GM12878 (cell line): Measurements from ENCODE around the gene ADGRG1. TPM values are rescaled to one million over a fixed set of nuclear protein-coding genes. Genes with fewer than 3 reads are reported as not detected.
A peak's percentile ranks its signal among the peaks of the same experiment; 100 is the strongest.

Experiments used
- ATAC-seq: fragments of 200-7000 bp; cut with Tn5 transposase; 3 replicates; pipeline ENCODE4 v1.9.1; 2020; ENCODE audit warnings: mild to moderate bottlenecking, moderate library complexity
- BruUV-seq: library from RNA; stranded (reverse); fragments of 400-500 nt; replicated peaks from 2 replicates; lab custom pipeline; 2021; lab: Mats Ljungman, UMichigan
- CTCF ChIA-PET: fragments of 300-600 bp; sonication (Branson Sonifier 250); formaldehyde crosslinking; extraction: SDS; loops from one replicate; lab custom pipeline; 2021; ENCODE audit warnings: inconsistent platforms; lab: Yijun Ruan, JAX
- POLR2A ChIA-PET: fragments of 350-600 bp; formaldehyde crosslinking; extraction: SDS; loops from one replicate; lab custom pipeline; 2021; ENCODE audit warnings: inconsistent platforms; lab: Charles Lee
- RAD21 ChIA-PET: fragments of 300-600 bp; sonication (Branson Sonifier 250); formaldehyde crosslinking; loops from one replicate; lab custom pipeline; 2023; ENCODE audit warnings: antibody characterized with exemption; ENCODE audit not compliant: unreplicated experiment; lab: Charles Lee
- SMC1A ChIA-PET: fragments of 300-600 bp; sonication (Branson Sonifier 250); formaldehyde crosslinking; loops from one replicate; lab custom pipeline; 2023; ENCODE audit not compliant: unreplicated experiment, uncharacterized antibody; lab: Charles Lee
- DNase-seq: peaks from one replicate; pipeline ENCODE4 v3.0.0-alpha.2; 2011; ENCODE audit warnings: low read depth, low spot score
- FAIRE-seq: peaks from 3 replicates; lab custom pipeline; 2011; peaks lifted over from hg19 to GRCh38; lab: Jason Lieb, UNC
- H2AFZ ChIP-seq: 2 replicates; pipeline ENCODE4 v1.6.0; 2011; ENCODE audit warnings: low read depth, low read length, control low read depth; ENCODE audit not compliant: control insufficient read depth
- H3K27ac ChIP-seq: 2 replicates; pipeline ENCODE4 v1.5.1; 2011; ENCODE audit warnings: control low read depth; ENCODE audit not compliant: control insufficient read depth, insufficient read depth
- H3K27me3 ChIP-seq, 2 experiments: replicated peaks in 1 of 2; 2 replicates each; pipeline versions ENCODE4 v1.6.0 to v1.6.1; 2011; ENCODE audit warnings: low read length in 1 of 2; ENCODE audit not compliant: control insufficient read depth in 2 of 2, insufficient read depth in 2 of 2
- H3K36me3 ChIP-seq, 2 experiments: 2 replicates each; pipeline ENCODE4 v1.5.1; 2011; ENCODE audit warnings: low read length in 1 of 2; ENCODE audit not compliant: control insufficient read depth in 2 of 2, insufficient read depth in 2 of 2
- H3K4me1 ChIP-seq: 2 replicates; pipeline ENCODE4 v1.6.1; 2011; ENCODE audit warnings: mild to moderate bottlenecking, low read length, moderate library complexity, mixed read lengths; ENCODE audit not compliant: control insufficient read depth, insufficient read depth
- H3K4me2 ChIP-seq: 2 replicates; pipeline ENCODE4 v1.6.0; 2011; ENCODE audit warnings: control low read depth; ENCODE audit not compliant: control insufficient read depth, insufficient read depth
- H3K4me3 ChIP-seq: fragments of 200-600 bp; sonication (generic); 2 replicates; pipeline ENCODE4 v1.5.1; 2016
- H3K79me2 ChIP-seq: 2 replicates; pipeline ENCODE4 v1.6.0; 2011; ENCODE audit warnings: low read length; ENCODE audit not compliant: control insufficient read depth, insufficient read depth
- H3K9ac ChIP-seq: 2 replicates; pipeline ENCODE4 v1.8.0; 2011; ENCODE audit warnings: low read length, control low read depth, mixed read lengths; ENCODE audit not compliant: control insufficient read depth, insufficient read depth
- H3K9me3 ChIP-seq: replicated peaks from 3 replicates; pipeline ENCODE4 v1.5.1; 2011; ENCODE audit warnings: mild to moderate bottlenecking, low read length; ENCODE audit not compliant: control insufficient read depth, insufficient read depth
- H4K20me1 ChIP-seq: 2 replicates; pipeline ENCODE4 v1.6.0; 2011; ENCODE audit not compliant: control insufficient read depth, insufficient read depth
- GATAD2B ChIP-seq: fragments of 450-650 bp; conservative IDR thresholded peaks from 2 replicates; pipeline ENCODE4 v1.6.1; 2017; ENCODE audit warnings: low read depth, mild to moderate bottlenecking, moderate library complexity
- IRF5 ChIP-seq: fragments of 450-650 bp; IDR thresholded peaks from 2 replicates; pipeline ENCODE4 v1.6.1; 2017; ENCODE audit warnings: borderline replicate concordance
- KLF5 ChIP-seq: fragments of 450-650 bp; IDR thresholded peaks from 2 replicates; pipeline ENCODE4 v1.6.1; 2014; ENCODE audit warnings: mild to moderate bottlenecking; ENCODE audit not compliant: partially characterized antibody
- NFYB ChIP-seq: IDR thresholded peaks from 2 replicates; pipeline ENCODE4 v1.6.1; 2011; ENCODE audit warnings: low read depth, mild to moderate bottlenecking, low read length, improper control_type of control experiment, moderate library complexity; ENCODE audit not compliant: insufficient read depth
- NR2C1 ChIP-seq: fragments of 450-650 bp; IDR thresholded peaks from 2 replicates; pipeline ENCODE4 v1.6.1; 2017; ENCODE audit warnings: antibody characterized with exemption, mild to moderate bottlenecking, moderate library complexity
- PAX5 ChIP-seq: IDR thresholded peaks from 2 replicates; pipeline ENCODE4 v1.6.1; 2011; ENCODE audit warnings: low read depth, low read length, borderline replicate concordance
- PML ChIP-seq: IDR thresholded peaks from 2 replicates; pipeline ENCODE4 v1.6.1; 2012; ENCODE audit warnings: low read length, inconsistent platforms
- SMAD1 ChIP-seq: fragments of 450-650 bp; IDR thresholded peaks from 2 replicates; pipeline ENCODE4 v1.6.1; 2018; ENCODE audit warnings: mild to moderate bottlenecking, low read depth; ENCODE audit not compliant: partially characterized antibody
- SMARCA5 ChIP-seq: fragments of 450-650 bp; IDR thresholded peaks from 2 replicates; pipeline ENCODE4 v1.6.1; 2017; ENCODE audit warnings: mild to moderate bottlenecking
- SREBF1 ChIP-seq: IDR thresholded peaks from 2 replicates; pipeline ENCODE4 v1.6.1; 2012; ENCODE audit warnings: mild to moderate bottlenecking, low read length
- SRF ChIP-seq, 2 experiments: IDR thresholded peaks; 2 replicates each; pipeline ENCODE4 v1.6.1; 2011; ENCODE audit warnings: low read depth in 2 of 2, low read length in 2 of 2, mild to moderate bottlenecking in 1 of 2, moderate library complexity in 1 of 2
- STAT1 ChIP-seq: fragments of 450-650 bp; conservative IDR thresholded peaks from 2 replicates; pipeline ENCODE4 v1.6.1; 2014; ENCODE audit warnings: antibody characterized with exemption, mild to moderate bottlenecking
- TBL1XR1 ChIP-seq: IDR thresholded peaks from 2 replicates; pipeline ENCODE4 v1.6.1; 2012; ENCODE audit warnings: low read depth, low read length, improper control_type of control experiment
- TCF3 ChIP-seq: IDR thresholded peaks from 2 replicates; pipeline ENCODE4 v1.6.1; 2012; ENCODE audit warnings: low read depth, mild to moderate bottlenecking, low read length, borderline replicate concordance; ENCODE audit not compliant: insufficient read depth
- WGBS: methylation state at CpG from one replicate; pipeline ENCODE4 v1.1.6; 2016; ENCODE audit warnings: low lambda C conversion rate; ENCODE audit not compliant: insufficient replicate concordance, insufficient coverage; ENCODE audit errors: missing lambda C conversion rate; 5-methylcytosine and 5-hydroxymethylcytosine counted together
- in situ Hi-C: fragments of 300-500 bp; cut with MboI; formaldehyde crosslinking; loops from 9 replicates; pipeline ENCODE4 v1.14.3; 2018; ENCODE audit warnings: mixed read lengths
- intact Hi-C: fragments of 100-400 bp; cut with micrococcal nuclease; formaldehyde crosslinking; loops from one replicate; pipeline ENCODE4 v1.14.2; 2022; ENCODE audit not compliant: unreplicated experiment
- polyA plus RNA-seq, 11 experiments: library from polyadenylated mRNA; depleted of rRNA in 4 of 11; unstranded in 6 of 11; stranded (reverse) in 5 of 11; fragments of >200 nt; fragmentation: Nextera tagmentation in 4 of 11; fragmentation: Illumina TruSeq in 1 of 11; extraction: Ambion mirVana in 4 of 11; extraction: Trizol in 1 of 11; gene quantifications; 1 replicate in 1 of 11; 2 replicates in 10 of 11; pipeline versions ENCODE4 v1.2.1 to v1.2.3, GENCODE V29; 2011 to 2016; ENCODE audit warnings: inconsistent platforms in 2 of 11, missing spikeins in 2 of 11, low read depth in 1 of 11
- total RNA-seq, 4 experiments: library from RNA; depleted of rRNA in 3 of 4; stranded (reverse); fragments of >200 nt in 3 of 4; fragmentation: Illumina TruSeq in 1 of 4; extraction: Trizol in 1 of 4; gene quantifications; 2 replicates each; pipeline versions ENCODE4 v1.2.1 to v1.2.3, GENCODE V29; 2013 to 2021

Gene ADGRG1
- total and polyA plus RNA-seq, 10 of the 15 experiments (the other 5 are each of a cell fraction or from before 2014, with no cell fraction given), result 0.07 to 2.0 (median 0.75) TPM

GRCh38 chr16:57658130-57658877, 29.9 kb downstream of the ADGRG1 start:
- Histone ChIP-seq H3K27ac (no peak overlapping the region), H2AFZ (no peak overlapping the region), H3K4me3 (no peak overlapping the region), H3K4me1 (no peaks in the 10 kb centered on the region), H4K20me1 (no peaks in the 10 kb centered on the region), H3K4me2 (no peak overlapping the region), H3K9ac (no peak overlapping the region), H3K9me3 (no peaks in the 10 kb centered on the region), H3K79me2 (no peaks in the 10 kb centered on the region), H3K27me3 (no peaks in the 10 kb centered on the region; a peak in 1 of 4 replicates), H3K36me3 (no peaks in the 10 kb centered on the region)
- in situ Hi-C loops, result no loop called here
- CTCF ChIA-PET, result interaction anchor here (1.5 kb wide), 1 partner anchor 9 kb away, joined by 7 read pairs; no protein-coding TSS in a partner anchor
- POLR2A ChIA-PET, result no interaction called here
- SMC1A ChIA-PET, result no interaction called here
- intact Hi-C loops, result no loop called here
- no TSS peak for BruUV-seq
- 45% methylated on average over 10 of the region's 10 CpGs for WGBS
- DNase-seq, result no peak
- FAIRE-seq, result no peak
- TF ChIP-seq SMARCA5, result 0 out of 2 replicates have a peak, but pooled peaks have one; percentile 39
- no peak for TF ChIP-seq PML
- RAD21 ChIA-PET, result interaction anchor here (0.6 kb wide), 1 partner anchor 11 kb away, joined by 3 read pairs; no protein-coding TSS in a partner anchor
- no peak; the same call in 2 of the 3 replicates for ATAC-seq

GRCh38 chr16:57658878-57659674, 30.6 kb downstream of the ADGRG1 start:
- Histone ChIP-seq H3K4me1 (no peaks in the 10 kb centered on the region), H3K79me2 (no peaks in the 10 kb centered on the region), H4K20me1 (no peaks in the 10 kb centered on the region), H3K27me3 (no peaks in the 10 kb centered on the region; a peak in 1 of 4 replicates), H3K36me3 (no peaks in the 10 kb centered on the region), H3K9ac (no peak overlapping the region), H2AFZ (no peak overlapping the region), H3K9me3 (no peaks in the 10 kb centered on the region), H3K4me2 (no peak overlapping the region), H3K27ac (no peak overlapping the region), H3K4me3 (no peak overlapping the region)
- ChIA-PET RAD21 (interaction anchor here (0.6 kb wide), 1 partner anchor 12 kb away, joined by 3 read pairs; no protein-coding TSS in a partner anchor), CTCF (no interaction called here), SMC1A (no interaction called here), POLR2A (no interaction called here)
- peak; percentile 53 for ATAC-seq
- in situ Hi-C loops (no loop called here), intact Hi-C loops (no loop called here)
- 28% methylated on average over 18 of the region's 19 CpGs for WGBS
- FAIRE-seq, result no peak
- no peak for DNase-seq
- TF ChIP-seq TBL1XR1 (no peak), STAT1 (no peak), SMAD1 (no peak), NR2C1 (no peak), SRF (IDR thresholded peaks at IDR 0.05; ENCODE audit: low read depth in 2 of 2, low read length in 2 of 2) (no peak), NFYB (no peak), IRF5 (no peak), KLF5 (no peak), TCF3 (no peak), SREBF1 (no peak), GATAD2B (no peak), PAX5 (no peak)
- BruUV-seq, result no TSS peak
